ENCODE results near the gene CCDC159.
"Not testable (repeated sequence)": the region's sequence is repeated elsewhere in the genome, so short reads cannot be mapped to it uniquely, and the experiment has no call there.

The CCDC159 gene

GRCh38 chr19:11370744-11371143 is 24.4 kb downstream of the CCDC159 start:
- no peak for DNase-seq

- DNase-seq, result no peak
Measured at GRCh38 chr19:11373166-11373884, 27.0 kb downstream of the CCDC159 start.

GRCh38 chr19:11373885-11374432 is 27.6 kb downstream of the CCDC159 start:
- no peak for DNase-seq

- DNase-seq, result peak; percentile 100
Measured at GRCh38 chr19:11374433-11375142, 28.3 kb downstream of the CCDC159 start, which contains the start of gene SWSAP1. Gene SWSAP1 (plus strand): TSS chr19:11374666. CDS start chr19:11374681, 15 bp downstream.

- DNase-seq, result peak; percentile 27
Measured at GRCh38 chr19:11375143-11375948, 29.0 kb downstream of the CCDC159 start.

GRCh38 chr19:11377237-11377636 is 30.9 kb downstream of the CCDC159 start:
- DNase-seq, result peak; percentile 70

GRCh38 chr19:11377756-11378155 is 31.4 kb downstream of the CCDC159 start:
- DNase-seq, result no peak

- peak; percentile 44 for DNase-seq
Measured at GRCh38 chr19:11378319-11379189, 32.2 kb downstream of the CCDC159 start.

- not testable (repeated sequence) for DNase-seq
Measured at GRCh38 chr19:11379269-11379845, 33.0 kb downstream of the CCDC159 start.

GRCh38 chr19:11379857-11380350 is 33.6 kb downstream of the CCDC159 start:
- no peak for DNase-seq

GRCh38 chr19:11380653-11381537 is 34.6 kb downstream of the CCDC159 start:
- DNase-seq, result peak; percentile 95

GRCh38 chr19:11382898-11383705 is 36.8 kb downstream of the CCDC159 start:
- peak; percentile 50 for DNase-seq

- no peak for DNase-seq
Measured at GRCh38 chr19:11383706-11384048, 37.4 kb downstream of the CCDC159 start.

GRCh38 chr19:11384778-11385129 is 38.4 kb downstream of the CCDC159 start:
- no peak for DNase-seq

- DNase-seq, result peak; percentile 54
Measured at GRCh38 chr19:11387162-11388034, 41.1 kb downstream of the CCDC159 start.

GRCh38 chr19:11390359-11390758 is 44.0 kb downstream of the CCDC159 start:
- DNase-seq, result no peak

GRCh38 chr19:11390933-11391680 is 44.8 kb downstream of the CCDC159 start:
- DNase-seq, result no peak

GRCh38 chr19:11397089-11397610 is 50.8 kb downstream of the CCDC159 start:
- no peak for DNase-seq

Measured in inflammatory macrophage treated with lipopolysaccharide for 4 hours (primary cell).